Measurements from ENCODE around the gene DENND1A.

DNA sequence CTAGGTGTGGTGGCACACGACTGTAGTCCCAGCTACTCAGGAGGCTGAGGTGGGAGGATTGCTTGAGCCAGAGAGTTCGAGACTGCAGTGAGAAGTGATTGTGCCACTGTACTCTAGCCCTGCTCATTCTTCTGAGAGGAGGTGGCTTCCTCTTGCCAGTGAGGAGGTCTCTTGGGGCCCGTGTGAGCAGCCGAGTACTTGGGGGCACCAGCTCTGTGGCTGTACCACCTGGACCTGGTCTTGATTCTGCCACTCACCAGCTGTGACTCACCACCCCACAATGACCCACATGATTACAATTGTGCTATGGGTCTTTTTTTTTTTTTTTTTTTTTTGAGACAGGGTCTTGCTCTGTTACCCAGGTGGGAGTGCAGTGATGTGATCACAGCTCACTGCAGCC is 592.0 kb downstream of the DENND1A start:
- TF ChIP-seq, protein P1, sequence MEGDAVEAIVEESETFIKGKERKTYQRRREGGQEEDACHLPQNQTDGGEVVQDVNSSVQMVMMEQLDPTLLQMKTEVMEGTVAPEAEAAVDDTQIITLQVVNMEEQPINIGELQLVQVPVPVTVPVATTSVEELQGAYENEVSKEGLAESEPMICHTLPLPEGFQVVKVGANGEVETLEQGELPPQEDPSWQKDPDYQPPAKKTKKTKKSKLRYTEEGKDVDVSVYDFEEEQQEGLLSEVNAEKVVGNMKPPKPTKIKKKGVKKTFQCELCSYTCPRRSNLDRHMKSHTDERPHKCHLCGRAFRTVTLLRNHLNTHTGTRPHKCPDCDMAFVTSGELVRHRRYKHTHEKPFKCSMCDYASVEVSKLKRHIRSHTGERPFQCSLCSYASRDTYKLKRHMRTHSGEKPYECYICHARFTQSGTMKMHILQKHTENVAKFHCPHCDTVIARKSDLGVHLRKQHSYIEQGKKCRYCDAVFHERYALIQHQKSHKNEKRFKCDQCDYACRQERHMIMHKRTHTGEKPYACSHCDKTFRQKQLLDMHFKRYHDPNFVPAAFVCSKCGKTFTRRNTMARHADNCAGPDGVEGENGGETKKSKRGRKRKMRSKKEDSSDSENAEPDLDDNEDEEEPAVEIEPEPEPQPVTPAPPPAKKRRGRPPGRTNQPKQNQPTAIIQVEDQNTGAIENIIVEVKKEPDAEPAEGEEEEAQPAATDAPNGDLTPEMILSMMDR (IDR thresholded peaks at IDR 0.05) = no peak
- TF ChIP-seq POLR2A (IDR thresholded peaks at IDR 0.05) = no peak

Measured in right lobe of liver (tissue), 4 donors.